Measurements from ENCODE around the gene ELAVL4. TPM values are rescaled to one million over a fixed set of nuclear protein-coding genes. Genes with fewer than 3 reads are reported as not detected.

ELAVL4 gene
- polyA plus RNA-seq = not detected

DNA sequence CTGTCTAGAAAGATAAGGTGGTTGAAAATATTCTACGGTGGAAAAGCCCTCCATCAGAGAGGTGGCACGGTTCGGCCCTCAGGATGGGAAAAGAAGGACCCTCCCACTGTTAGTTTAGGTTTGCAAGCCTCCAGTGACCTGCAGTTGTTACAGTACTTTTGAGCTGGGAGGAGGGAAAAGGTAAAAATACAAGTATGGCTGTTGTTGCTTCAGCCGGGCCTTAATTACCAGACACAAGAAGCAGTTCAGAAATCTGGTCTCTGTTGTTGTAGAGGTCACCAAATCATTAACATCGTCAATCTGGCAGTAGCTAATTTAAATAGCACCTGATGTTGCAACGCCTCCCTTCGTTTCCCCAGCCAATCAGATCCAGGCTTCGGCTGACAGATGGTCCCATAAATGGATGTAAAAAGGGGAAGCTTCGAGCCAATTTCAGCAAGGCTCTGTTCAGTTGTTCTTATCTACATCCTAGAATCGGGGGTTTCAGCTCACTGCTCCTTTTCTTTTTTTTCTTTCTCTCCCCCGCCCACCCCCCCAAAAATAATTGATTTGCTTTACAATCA, at the start of gene ELAVL4:
Gene ELAVL4, plus strand, starts transcription at position 424 of the 563 bp plus-strand sequence. CDS start 270 bp downstream, outside the sequence.
- no peak for DNase-seq
- no peaks in the 10 kb centered on the region for H3K36me3 Mint-ChIP-seq
- H3K27ac Mint-ChIP-seq = no peak within 1 kb of the TSS
- peaks cover 9 to 22% of the 10 kb centered on the region in 2 donors for H3K4me1 Mint-ChIP-seq
- peaks cover 0 to 26% (median under 1%) of the 10 kb centered on the region in 6 donors for H3K9me3 Mint-ChIP-seq
- peaks cover 6 to 14% (median 12%) of the 10 kb centered on the region in 3 donors for H3K27me3 Mint-ChIP-seq (ENCODE audit: low read depth in 3 of 3)
- H3K4me3 Mint-ChIP-seq = peak within 1 kb of the TSS in 3 of 5 donors; percentile 44 to 62 (median 46)

- no peaks in the 10 kb centered on the region for H3K4me1 Mint-ChIP-seq
- peaks cover 0 to 5% (median 0%) of the 10 kb centered on the region in 3 donors for H3K27me3 Mint-ChIP-seq (ENCODE audit: low read depth in 3 of 3)
- peaks cover 0 to 2% (median 0%) of the 10 kb centered on the region in 6 donors for H3K9me3 Mint-ChIP-seq
- no peak overlapping the region for H3K4me3 Mint-ChIP-seq
- no peak overlapping the region for H3K27ac Mint-ChIP-seq
- DNase-seq = no peak
- H3K36me3 Mint-ChIP-seq = no peaks in the 10 kb centered on the region
Measured at GRCh38 chr1:50060279-50060678, 48.4 kb upstream of the ELAVL4 start.

- peaks cover 0 to 5% (median 4%) of the 10 kb centered on the region in 3 donors for H3K27me3 Mint-ChIP-seq (ENCODE audit: low read depth in 3 of 3)
- no peak overlapping the region for H3K27ac Mint-ChIP-seq
- no peak for DNase-seq
- H3K4me1 Mint-ChIP-seq = no peaks in the 10 kb centered on the region
- H3K9me3 Mint-ChIP-seq = peaks cover 0 to 2% (median 0%) of the 10 kb centered on the region in 6 donors
- no peaks in the 10 kb centered on the region for H3K36me3 Mint-ChIP-seq
- H3K4me3 Mint-ChIP-seq = no peak overlapping the region
Measured at GRCh38 chr1:50066806-50067205, 41.9 kb upstream of the ELAVL4 start.

- Mint-ChIP-seq H3K27ac (no peak overlapping the region), H3K9me3 (peaks cover 0 to 1% (median 0%) of the 10 kb centered on the region in 6 donors), H3K4me3 (no peak overlapping the region)
Measured at GRCh38 chr1:50074931-50075330, 33.8 kb upstream of the ELAVL4 start.

DNA sequence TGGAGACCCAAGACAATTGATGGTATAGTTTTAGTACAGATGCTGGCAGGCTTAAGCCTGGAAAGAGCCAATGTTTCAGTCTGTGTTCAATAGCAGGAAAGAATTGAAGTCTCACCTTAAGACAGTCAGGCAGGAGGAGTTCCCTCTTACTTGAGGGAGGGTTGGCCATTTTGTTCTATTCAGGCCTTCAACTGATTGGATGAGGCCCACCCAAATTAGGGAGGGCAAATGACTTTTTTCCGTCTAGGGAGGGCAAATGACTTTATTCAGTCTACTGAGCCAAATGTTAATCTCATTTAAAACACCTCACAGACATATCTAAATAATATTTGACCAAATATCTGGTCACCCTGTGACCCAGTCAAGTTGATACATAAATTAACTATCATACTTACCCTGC, 31.4 kb upstream of the ELAVL4 start:
- peaks cover 0 to 2% (median 0%) of the 10 kb centered on the region in 3 donors for H3K27me3 Mint-ChIP-seq (ENCODE audit: low read depth in 3 of 3)
- no peaks in the 10 kb centered on the region for H3K9me3 Mint-ChIP-seq
- DNase-seq = no peak
- no peak overlapping the region for H3K4me3 Mint-ChIP-seq
- no peak overlapping the region for H3K27ac Mint-ChIP-seq
- no peaks in the 10 kb centered on the region for H3K36me3 Mint-ChIP-seq
- H3K4me1 Mint-ChIP-seq = no peaks in the 10 kb centered on the region

More at GRCh38 chr1:50074931-50075330, 33.8 kb upstream of the ELAVL4 start:
- DNase-seq = no peak
- peaks cover 0 to 6% (median 3%) of the 10 kb centered on the region in 3 donors for H3K27me3 Mint-ChIP-seq (ENCODE audit: low read depth in 3 of 3)
- no peaks in the 10 kb centered on the region for H3K4me1 Mint-ChIP-seq
- no peaks in the 10 kb centered on the region for H3K36me3 Mint-ChIP-seq

DNA sequence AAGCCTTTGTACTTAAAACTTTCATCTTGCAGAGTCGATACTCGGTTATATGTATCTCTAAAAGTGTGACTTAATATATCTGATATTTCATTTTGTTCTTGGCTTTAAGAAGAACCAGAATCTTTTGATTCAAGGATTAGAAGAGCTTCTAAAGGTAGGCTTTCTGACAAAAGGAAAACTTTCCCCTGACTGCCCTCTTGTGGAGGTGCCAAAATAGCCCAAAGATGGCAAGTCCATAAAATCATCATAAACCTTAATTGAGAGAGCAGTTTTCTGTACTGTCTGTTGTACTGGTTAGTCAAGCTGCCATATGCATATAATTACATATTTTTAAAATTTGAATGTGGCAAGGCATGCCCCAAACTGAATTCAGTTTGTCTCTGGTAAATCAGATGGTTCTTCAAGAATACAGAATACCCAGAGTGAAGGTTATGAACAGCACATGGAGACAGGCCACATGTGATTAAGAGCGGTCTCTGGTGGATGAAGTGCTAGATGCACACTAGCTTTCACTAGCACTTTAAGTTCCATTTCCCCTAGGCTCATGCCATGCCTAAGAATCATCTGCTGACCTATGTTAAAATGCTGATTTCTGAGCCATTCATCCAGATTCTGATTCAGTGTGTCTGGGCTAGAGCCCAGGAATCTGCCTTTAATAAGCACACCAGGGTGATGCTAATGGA, 27.7 kb upstream of the ELAVL4 start:
- H3K9me3 Mint-ChIP-seq = peaks cover 0 to 3% (median 0%) of the 10 kb centered on the region in 6 donors
- peaks cover 0 to 2% (median 0%) of the 10 kb centered on the region in 3 donors for H3K27me3 Mint-ChIP-seq (ENCODE audit: low read depth in 3 of 3)
- DNase-seq = no peak
- no peak overlapping the region for H3K4me3 Mint-ChIP-seq
- H3K27ac Mint-ChIP-seq = no peak overlapping the region
- no peaks in the 10 kb centered on the region for H3K4me1 Mint-ChIP-seq
- no peaks in the 10 kb centered on the region for H3K36me3 Mint-ChIP-seq

GRCh38 chr1:50084389-50084788, 24.3 kb upstream of the ELAVL4 start:
- peaks cover 0 to 3% (median 0%) of the 10 kb centered on the region in 6 donors for H3K9me3 Mint-ChIP-seq
- H3K4me1 Mint-ChIP-seq = no peaks in the 10 kb centered on the region
- H3K4me3 Mint-ChIP-seq = no peak overlapping the region
- H3K27me3 Mint-ChIP-seq (ENCODE audit: low read depth in 3 of 3) = peaks cover 0 to 3% (median 2%) of the 10 kb centered on the region in 3 donors
- no peak overlapping the region for H3K27ac Mint-ChIP-seq
- DNase-seq = no peak
- H3K36me3 Mint-ChIP-seq = no peaks in the 10 kb centered on the region

DNA sequence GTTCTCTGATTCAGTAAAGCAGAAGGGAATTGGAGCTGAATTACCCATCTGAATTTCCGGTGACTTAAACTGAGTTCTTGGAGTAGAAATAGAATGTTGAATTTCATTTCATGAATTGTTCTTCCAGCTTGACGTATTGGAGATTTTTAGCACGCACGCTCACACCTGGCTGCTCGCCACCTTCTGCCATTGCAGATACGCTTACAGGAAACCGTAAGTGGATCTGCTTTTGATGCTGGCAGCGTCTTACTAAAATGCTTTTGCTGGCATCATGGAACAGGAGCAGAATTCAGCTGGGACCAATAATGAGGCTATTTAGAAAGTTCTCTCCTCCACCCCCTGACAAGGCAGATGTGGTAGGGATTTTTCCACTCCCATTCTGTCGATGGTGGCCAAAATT, 17.7 kb upstream of the ELAVL4 start:
- Mint-ChIP-seq H3K36me3 (no peaks in the 10 kb centered on the region), H3K4me3 (no peak overlapping the region), H3K27me3 (ENCODE audit: low read depth in 3 of 3) (peaks cover 0 to 5% (median 0%) of the 10 kb centered on the region in 3 donors), H3K27ac (no peak overlapping the region), H3K4me1 (no peaks in the 10 kb centered on the region), H3K9me3 (peaks cover 0 to 3% (median 0%) of the 10 kb centered on the region in 6 donors)
- DNase-seq = no peak

DNA sequence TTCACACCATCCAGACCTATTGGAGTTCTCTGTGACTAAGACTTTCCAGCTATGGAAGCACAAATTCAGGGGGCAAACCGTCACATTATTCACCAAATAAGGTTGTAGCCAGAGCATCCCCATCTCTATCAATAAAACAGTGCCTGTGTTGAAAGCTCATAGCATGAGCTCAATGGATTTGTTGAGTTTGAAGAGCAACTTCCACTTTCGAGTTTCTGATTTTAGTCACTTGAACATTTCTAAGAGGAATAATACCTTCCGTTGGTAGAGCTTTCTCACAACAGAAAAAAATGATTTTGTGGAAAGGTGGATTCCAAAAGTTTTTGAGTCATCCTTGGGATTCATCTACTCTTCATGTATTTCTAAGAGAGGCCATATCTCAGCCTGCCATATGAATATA, 13.0 kb upstream of the ELAVL4 start:
- DNase-seq = no peak
- Mint-ChIP-seq H3K27me3 (ENCODE audit: low read depth in 3 of 3) (peaks cover 0 to 2% (median under 1%) of the 10 kb centered on the region in 3 donors), H3K27ac (no peak overlapping the region), H3K4me1 (no peaks in the 10 kb centered on the region), H3K36me3 (no peaks in the 10 kb centered on the region), H3K4me3 (no peak overlapping the region), H3K9me3 (peaks cover 0 to 3% (median 0%) of the 10 kb centered on the region in 6 donors)

- no peaks in the 10 kb centered on the region for H3K36me3 Mint-ChIP-seq
- H3K27me3 Mint-ChIP-seq (ENCODE audit: low read depth in 3 of 3) = peaks cover 0 to 2% (median 2%) of the 10 kb centered on the region in 3 donors
Measured at GRCh38 chr1:50097021-50097679, 11.6 kb upstream of the ELAVL4 start.

DNA sequence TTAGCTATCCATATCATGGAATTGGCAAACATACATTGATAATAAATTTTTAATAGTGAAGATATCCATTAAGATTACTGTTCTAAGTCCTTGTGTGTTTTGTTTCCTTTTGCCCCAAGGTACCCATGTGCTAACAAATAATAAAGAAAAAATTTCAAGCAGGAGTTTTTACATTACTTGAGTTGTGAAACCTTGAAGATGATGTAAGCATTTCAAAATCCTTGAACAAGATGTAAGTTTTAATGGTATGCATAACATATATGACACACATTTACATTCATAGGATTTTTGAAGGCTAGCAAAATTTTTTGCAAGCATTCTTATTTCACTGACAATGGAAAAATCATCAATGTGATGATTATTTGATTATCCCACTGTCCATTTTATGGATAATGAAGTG, 10.9 kb upstream of the ELAVL4 start:
- Mint-ChIP-seq H3K4me3 (no peak overlapping the region), H3K27me3 (ENCODE audit: low read depth in 3 of 3) (peaks cover 0 to 2% (median 2%) of the 10 kb centered on the region in 3 donors), H3K4me1 (no peaks in the 10 kb centered on the region), H3K9me3 (peaks cover 0 to 3% (median 0%) of the 10 kb centered on the region in 6 donors), H3K27ac (no peak overlapping the region), H3K36me3 (no peaks in the 10 kb centered on the region)
- DNase-seq = no peak

More at GRCh38 chr1:50097021-50097679, 11.6 kb upstream of the ELAVL4 start:
- Mint-ChIP-seq H3K9me3 (peaks cover 0 to 3% (median 0%) of the 10 kb centered on the region in 6 donors), H3K4me3 (no peak overlapping the region), H3K27ac (no peak overlapping the region), H3K4me1 (no peaks in the 10 kb centered on the region)
- no peak for DNase-seq

GRCh38 chr1:50098591-50099021, 10.1 kb upstream of the ELAVL4 start:
- Mint-ChIP-seq H3K36me3 (no peaks in the 10 kb centered on the region), H3K27me3 (ENCODE audit: low read depth in 3 of 3) (peaks cover 1 to 2% (median 2%) of the 10 kb centered on the region in 3 donors), H3K4me1 (no peaks in the 10 kb centered on the region), H3K4me3 (no peak overlapping the region), H3K9me3 (no peaks in the 10 kb centered on the region), H3K27ac (no peak overlapping the region)
- no peak for DNase-seq

DNA sequence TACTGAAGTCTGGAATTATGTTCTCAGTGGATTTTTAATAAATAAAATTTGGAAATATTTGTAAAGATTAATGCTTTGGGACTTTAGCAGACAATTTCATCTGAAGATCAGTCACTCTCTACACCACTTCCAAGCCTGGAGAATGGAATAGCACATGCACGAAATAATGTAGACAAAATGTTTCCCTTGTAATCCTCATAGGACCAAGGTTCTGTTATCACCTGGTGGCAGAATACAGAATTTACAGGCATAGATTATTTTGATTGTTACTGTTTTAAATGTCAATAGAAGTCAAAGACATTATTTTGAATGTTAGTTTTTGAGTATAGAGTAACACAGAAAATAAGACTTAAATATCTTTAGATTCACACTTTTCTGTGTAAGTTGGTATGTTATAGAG, 9.1 kb upstream of the ELAVL4 start:
- Mint-ChIP-seq H3K27me3 (ENCODE audit: low read depth in 3 of 3) (peaks cover 1 to 2% (median 2%) of the 10 kb centered on the region in 3 donors), H3K4me1 (no peaks in the 10 kb centered on the region), H3K36me3 (no peaks in the 10 kb centered on the region), H3K27ac (no peak overlapping the region), H3K9me3 (no peaks in the 10 kb centered on the region), H3K4me3 (no peak overlapping the region)
- DNase-seq = no peak

DNA sequence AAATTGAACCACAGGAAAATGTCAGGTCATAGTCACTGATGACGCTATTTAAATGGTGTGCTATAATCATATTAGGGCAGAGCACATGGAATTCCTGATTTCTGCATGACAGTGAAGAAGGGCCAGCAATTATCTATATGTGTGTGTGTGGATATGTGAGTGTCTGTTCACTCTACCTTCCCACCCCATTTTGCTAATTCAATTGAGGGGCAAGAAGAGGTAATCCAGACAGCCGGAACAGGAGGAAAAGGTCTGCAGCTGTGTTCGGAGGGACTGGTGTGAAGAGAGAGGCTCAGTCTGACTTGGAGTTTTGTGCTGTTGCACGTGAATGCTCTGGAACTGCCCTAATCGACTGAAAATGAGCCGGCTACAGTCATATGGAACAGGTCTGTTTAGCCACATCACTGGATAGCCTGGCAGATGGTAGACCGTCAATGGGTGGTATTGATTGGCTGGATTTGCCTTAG, 5.1 kb upstream of the ELAVL4 start:
- Mint-ChIP-seq H3K4me1 (no peaks in the 10 kb centered on the region), H3K27ac (no peak overlapping the region), H3K4me3 (no peak overlapping the region), H3K9me3 (no peaks in the 10 kb centered on the region), H3K27me3 (ENCODE audit: low read depth in 3 of 3) (peaks cover 2 to 4% (median 3%) of the 10 kb centered on the region in 3 donors), H3K36me3 (no peaks in the 10 kb centered on the region)
- no peak for DNase-seq
